Measurements from ENCODE around the gene DCST2. TPM values are rescaled to one million over a fixed set of nuclear protein-coding genes. Genes with fewer than 3 reads are reported as not detected.

Gene DCST2
- total RNA-seq, 1 experiment from 2014 or later: 0.21 TPM

GRCh38 chr1:155013632-155014031 lies 19.9 kb downstream of the DCST2 start:
- intact Hi-C loops (cut with micrococcal nuclease; ENCODE audit: unreplicated experiment): no loop called here
- POLR2A ChIA-PET (ENCODE audit: low non-redundant PET): no interaction called here

GRCh38 chr1:155012776-155013602 lies 20.6 kb downstream of the DCST2 start:
- Histone ChIP-seq H3K36me3 (ENCODE audit: insufficient read depth, low read length, poor library complexity, severe bottlenecking) (peaks cover 16% of the 10 kb centered on the region), H3K9me3 (ENCODE audit: low read depth, low read length, poor library complexity, severe bottlenecking) (no peaks in the 10 kb centered on the region), H3K4me1 (ENCODE audit: insufficient read depth, low read length, poor library complexity, severe bottlenecking) (peaks cover 18% of the 10 kb centered on the region), H3K27me3 (replicated peaks; ENCODE audit: insufficient read depth, low read depth, low read length, poor library complexity) (no peaks in the 10 kb centered on the region), H3K27ac (ENCODE audit: low read depth, low read length, poor library complexity, severe bottlenecking) (peak overlapping the region; percentile 42), H3K4me3 (ENCODE audit: low read depth, low read length, poor library complexity, severe bottlenecking) (no peak overlapping the region)
- POLR2A ChIA-PET (ENCODE audit: low non-redundant PET): no interaction called here
- TF ChIP-seq CTCF (conservative IDR thresholded peaks at IDR 0.05; ENCODE audit: low read depth, low read length) (no peak), EZH2 (IDR thresholded peaks at IDR 0.05; ENCODE audit: borderline replicate concordance, low read depth, low read length, poor library complexity, severe bottlenecking) (no peak)
- no TSS peak for BruUV-seq (replicated peaks)
- CTCF ChIA-PET: interaction anchor here (0.6 kb wide), 3 partner anchors 85 to 466 kb away, joined by 6 to 10 read pairs (median 6); no protein-coding TSS in a partner anchor
- intact Hi-C loops (cut with micrococcal nuclease; ENCODE audit: unreplicated experiment): no loop called here
- DNase-seq (ENCODE audit: low spot score): no peak

More at GRCh38 chr1:155013632-155014031, 19.9 kb downstream of the DCST2 start:
- DNase-seq (ENCODE audit: low spot score): no peak
- no peaks in the 10 kb centered on the region for H3K9me3 ChIP-seq (ENCODE audit: low read depth, low read length, poor library complexity, severe bottlenecking)
- no peak overlapping the region for H3K27ac ChIP-seq (ENCODE audit: low read depth, low read length, poor library complexity, severe bottlenecking)
- TF ChIP-seq EZH2 (IDR thresholded peaks at IDR 0.05; ENCODE audit: borderline replicate concordance, low read depth, low read length, poor library complexity, severe bottlenecking) (no peak), CTCF (conservative IDR thresholded peaks at IDR 0.05; ENCODE audit: low read depth, low read length) (no peak)
- no peak overlapping the region for H3K4me3 ChIP-seq (ENCODE audit: low read depth, low read length, poor library complexity, severe bottlenecking)
- peaks cover 19% of the 10 kb centered on the region for H3K4me1 ChIP-seq (ENCODE audit: insufficient read depth, low read length, poor library complexity, severe bottlenecking)
- peaks cover 16% of the 10 kb centered on the region for H3K36me3 ChIP-seq (ENCODE audit: insufficient read depth, low read length, poor library complexity, severe bottlenecking)
- H3K27me3 ChIP-seq (replicated peaks; ENCODE audit: insufficient read depth, low read depth, low read length, poor library complexity): no peaks in the 10 kb centered on the region
- CTCF ChIA-PET: no interaction called here
- no TSS peak for BruUV-seq (replicated peaks)

- peak overlapping the region; percentile 42 for H3K27ac ChIP-seq (ENCODE audit: low read depth, low read length, poor library complexity, severe bottlenecking)
- no TSS peak for BruUV-seq (replicated peaks)
Measured at GRCh38 chr1:155012026-155012546, 21.5 kb downstream of the DCST2 start.

More at GRCh38 chr1:155012026-155012546, 21.5 kb downstream of the DCST2 start:
- ChIA-PET CTCF (interaction anchor here (0.9 kb wide), 1 partner anchor 40 kb away, joined by 6 read pairs; no protein-coding TSS in a partner anchor), POLR2A (ENCODE audit: low non-redundant PET) (no interaction called here)
- DNase-seq (ENCODE audit: low spot score): peak; percentile 61
- TF ChIP-seq CTCF (conservative IDR thresholded peaks at IDR 0.05; ENCODE audit: low read depth, low read length): no peak
- TF ChIP-seq EZH2 (IDR thresholded peaks at IDR 0.05; ENCODE audit: borderline replicate concordance, low read depth, low read length, poor library complexity, severe bottlenecking): no peak
- H3K9me3 ChIP-seq (ENCODE audit: low read depth, low read length, poor library complexity, severe bottlenecking): no peaks in the 10 kb centered on the region
- no peak overlapping the region for H3K4me3 ChIP-seq (ENCODE audit: low read depth, low read length, poor library complexity, severe bottlenecking)
- intact Hi-C loops (cut with micrococcal nuclease; ENCODE audit: unreplicated experiment): no loop called here
- no peaks in the 10 kb centered on the region for H3K27me3 ChIP-seq (replicated peaks; ENCODE audit: insufficient read depth, low read depth, low read length, poor library complexity)
- H3K4me1 ChIP-seq (ENCODE audit: insufficient read depth, low read length, poor library complexity, severe bottlenecking): peaks cover 11% of the 10 kb centered on the region
- H3K36me3 ChIP-seq (ENCODE audit: insufficient read depth, low read length, poor library complexity, severe bottlenecking): peaks cover 16% of the 10 kb centered on the region
